Hepatocyte (in vitro differentiated cells): ENCODE data around the gene GRID1.

Experiments used
- EZH2 ChIP-seq: fragments of 200-600 bp; sonication (generic); IDR thresholded peaks from 2 replicates; pipeline ENCODE4 v1.6.1; 2016; ENCODE audit warnings: antibody characterized with exemption, mild to moderate bottlenecking, borderline replicate concordance
- EZH2phosphoT487 ChIP-seq: fragments of 200-600 bp; sonication (generic); IDR thresholded peaks from one replicate; pipeline ENCODE4 v1.6.1; 2018; ENCODE audit warnings: antibody characterized with exemption, mild to moderate bottlenecking, low read depth, moderate library complexity; ENCODE audit not compliant: unreplicated experiment, severe bottlenecking
- TF ChIP-seq, protein P1 (sequence below): fragments of 200-600 bp; sonication (generic); IDR thresholded peaks from 2 replicates; pipeline ENCODE4 v1.5.1; 2016; ENCODE audit warnings: antibody characterized with exemption, mild to moderate bottlenecking; ENCODE audit not compliant: poor library complexity

DNA sequence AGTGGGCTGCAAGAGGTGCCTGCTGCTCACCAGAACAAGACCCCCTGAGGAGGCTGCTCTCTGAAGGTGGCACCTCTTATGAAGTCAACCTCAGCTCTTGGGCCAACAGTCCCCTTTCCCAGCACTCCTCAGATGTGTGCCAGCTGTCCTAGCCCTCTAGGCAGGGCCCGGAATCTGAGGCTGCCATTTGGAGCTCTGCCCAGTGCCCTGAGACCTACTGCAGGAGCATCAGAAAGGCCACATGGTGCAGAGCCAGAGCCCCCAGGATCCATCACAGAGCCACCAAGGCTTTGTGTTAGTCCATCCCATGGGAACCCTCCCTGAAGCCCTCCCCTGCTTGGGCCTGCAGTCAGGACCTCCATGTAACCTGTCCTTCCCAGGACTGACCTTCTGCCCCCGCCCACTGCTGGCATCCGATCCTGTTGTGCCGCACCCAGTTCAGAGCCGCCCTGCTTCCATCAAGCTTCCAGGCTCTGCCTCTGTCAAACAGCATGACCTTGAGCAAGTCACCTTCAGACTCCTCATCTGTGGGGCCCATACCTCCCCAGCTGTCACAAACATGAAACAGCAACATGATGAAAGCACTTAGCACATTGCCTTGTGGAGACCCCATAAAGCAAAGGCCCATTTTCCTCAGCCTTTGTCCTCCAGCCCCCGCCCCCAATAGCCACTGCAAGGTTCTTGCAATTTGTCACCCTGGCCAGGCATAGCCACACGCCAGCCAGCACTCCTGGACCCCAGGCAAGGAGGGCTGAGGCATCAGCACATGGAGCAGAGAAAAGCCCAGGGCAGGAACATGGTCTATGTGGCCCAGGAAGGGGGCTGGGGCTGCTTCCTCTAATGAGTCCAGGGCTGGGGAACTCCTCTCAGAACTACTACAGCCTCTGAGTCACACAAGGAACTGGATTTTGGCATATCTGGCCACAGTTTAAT, 51.7 kb downstream of the GRID1 start:
- TF ChIP-seq EZH2 (no peak), EZH2phosphoT487 (no peak)
- TF ChIP-seq, protein P1, sequence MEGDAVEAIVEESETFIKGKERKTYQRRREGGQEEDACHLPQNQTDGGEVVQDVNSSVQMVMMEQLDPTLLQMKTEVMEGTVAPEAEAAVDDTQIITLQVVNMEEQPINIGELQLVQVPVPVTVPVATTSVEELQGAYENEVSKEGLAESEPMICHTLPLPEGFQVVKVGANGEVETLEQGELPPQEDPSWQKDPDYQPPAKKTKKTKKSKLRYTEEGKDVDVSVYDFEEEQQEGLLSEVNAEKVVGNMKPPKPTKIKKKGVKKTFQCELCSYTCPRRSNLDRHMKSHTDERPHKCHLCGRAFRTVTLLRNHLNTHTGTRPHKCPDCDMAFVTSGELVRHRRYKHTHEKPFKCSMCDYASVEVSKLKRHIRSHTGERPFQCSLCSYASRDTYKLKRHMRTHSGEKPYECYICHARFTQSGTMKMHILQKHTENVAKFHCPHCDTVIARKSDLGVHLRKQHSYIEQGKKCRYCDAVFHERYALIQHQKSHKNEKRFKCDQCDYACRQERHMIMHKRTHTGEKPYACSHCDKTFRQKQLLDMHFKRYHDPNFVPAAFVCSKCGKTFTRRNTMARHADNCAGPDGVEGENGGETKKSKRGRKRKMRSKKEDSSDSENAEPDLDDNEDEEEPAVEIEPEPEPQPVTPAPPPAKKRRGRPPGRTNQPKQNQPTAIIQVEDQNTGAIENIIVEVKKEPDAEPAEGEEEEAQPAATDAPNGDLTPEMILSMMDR: no peak
